Renal cortical epithelial cell (primary cell): ENCODE data around the gene TCF21. TPM values are rescaled to one million over a fixed set of nuclear protein-coding genes. Genes with fewer than 3 reads are reported as not detected.
"Not testable (repeated sequence)": the region's sequence is repeated elsewhere in the genome, so short reads cannot be mapped to it uniquely, and the experiment has no call there.

Source experiments
- DNase-seq: peaks from one replicate; pipeline ENCODE4 v3.0.0-alpha.2; 2011; ENCODE audit warnings: low read depth
- total RNA-seq: library from RNA; depleted of rRNA; stranded (reverse); fragments of >200 nt; gene quantifications from 2 replicates; pipeline ENCODE4 v1.2.3, GENCODE V29; 2014

TCF21 gene
- total RNA-seq, 1 donor from 2014 or later, result not detected

GRCh38 chr6:133923938-133924593, 35.2 kb downstream of the TCF21 start:
- DNase-seq, result peak; percentile 81

GRCh38 chr6:133931221-133931620, 42.3 kb downstream of the TCF21 start:
- DNase-seq, result not testable (repeated sequence)

- DNase-seq, result not testable (repeated sequence)
Observed at GRCh38 chr6:133936352-133936751, 47.4 kb downstream of the TCF21 start.

GRCh38 chr6:133937909-133938308, 49.0 kb downstream of the TCF21 start:
- no peak for DNase-seq

GRCh38 chr6:133938533-133938932, 49.6 kb downstream of the TCF21 start:
- DNase-seq, result no peak

- no peak for DNase-seq
Observed at GRCh38 chr6:133939778-133940667, 51.1 kb downstream of the TCF21 start.

Other genes with a start within 250 kb of the TCF21 start
- 16.5 and 23.5 TPM in 2 replicates for gene TBPL1, start 64.1 kb downstream of the TCF21 start, total RNA-seq
- gene SLC2A12, start 163.5 kb downstream of the TCF21 start, total RNA-seq, result 1.8 and 3.6 TPM in 2 replicates